Epithelial cell of proximal tubule (primary cell): ENCODE data around the gene TBC1D10B. TPM values are rescaled to one million over a fixed set of nuclear protein-coding genes. Genes with fewer than 3 reads are reported as not detected.

Source experiments
- DNase-seq: peaks from one replicate; pipeline ENCODE4 v3.0.0-alpha.2; 2011; ENCODE audit warnings: low read depth
- H3K4me3 ChIP-seq: 2 replicates; pipeline ENCODE4 v1.5.1; 2011; ENCODE audit warnings: low read depth, mild to moderate bottlenecking, low read length
- total RNA-seq: library from RNA; depleted of rRNA; stranded (reverse); fragments of >200 nt; gene quantifications from 2 replicates; pipeline ENCODE4 v1.2.3, GENCODE V29; 2015
- TF ChIP-seq, protein P1 (sequence below): conservative IDR thresholded peaks from 2 replicates; pipeline ENCODE4 v1.5.1; 2012; ENCODE audit warnings: low read depth, mild to moderate bottlenecking, low read length

TBC1D10B gene
- total RNA-seq, 1 donor from 2014 or later = 51.8 TPM

DNA sequence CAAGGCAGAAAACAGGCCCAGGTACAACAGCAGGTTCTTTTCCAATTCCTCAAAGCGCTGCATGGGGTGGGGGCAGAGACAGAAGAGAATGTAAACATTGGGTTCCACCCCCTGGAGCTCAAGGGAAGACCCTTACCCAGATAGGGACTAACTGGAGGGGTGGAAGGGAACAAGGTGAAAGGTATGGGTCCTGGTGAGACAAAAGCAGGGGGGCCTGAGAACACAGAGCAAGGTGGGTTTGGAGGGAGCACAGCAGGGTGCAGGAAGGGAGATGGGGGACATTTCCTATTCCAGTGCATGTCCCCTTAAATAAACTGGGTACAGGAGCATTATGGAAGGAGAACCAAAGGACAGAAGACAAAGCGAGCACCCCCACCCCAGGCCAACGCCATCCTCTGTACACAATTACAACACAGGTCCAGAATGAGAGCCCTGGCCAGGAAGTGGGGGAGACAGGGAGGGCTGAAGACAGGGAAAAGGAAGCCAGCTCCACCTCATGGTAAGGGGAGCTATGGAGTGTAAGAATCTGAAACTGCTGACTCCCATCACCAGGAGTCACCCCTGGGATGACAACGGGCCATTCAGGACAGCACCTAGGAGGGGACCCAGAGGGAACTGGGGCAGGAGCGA is 13.1 kb downstream of the TBC1D10B start:
- H3K4me3 ChIP-seq = no peak overlapping the region
- no peak for DNase-seq
- TF ChIP-seq, protein P1, sequence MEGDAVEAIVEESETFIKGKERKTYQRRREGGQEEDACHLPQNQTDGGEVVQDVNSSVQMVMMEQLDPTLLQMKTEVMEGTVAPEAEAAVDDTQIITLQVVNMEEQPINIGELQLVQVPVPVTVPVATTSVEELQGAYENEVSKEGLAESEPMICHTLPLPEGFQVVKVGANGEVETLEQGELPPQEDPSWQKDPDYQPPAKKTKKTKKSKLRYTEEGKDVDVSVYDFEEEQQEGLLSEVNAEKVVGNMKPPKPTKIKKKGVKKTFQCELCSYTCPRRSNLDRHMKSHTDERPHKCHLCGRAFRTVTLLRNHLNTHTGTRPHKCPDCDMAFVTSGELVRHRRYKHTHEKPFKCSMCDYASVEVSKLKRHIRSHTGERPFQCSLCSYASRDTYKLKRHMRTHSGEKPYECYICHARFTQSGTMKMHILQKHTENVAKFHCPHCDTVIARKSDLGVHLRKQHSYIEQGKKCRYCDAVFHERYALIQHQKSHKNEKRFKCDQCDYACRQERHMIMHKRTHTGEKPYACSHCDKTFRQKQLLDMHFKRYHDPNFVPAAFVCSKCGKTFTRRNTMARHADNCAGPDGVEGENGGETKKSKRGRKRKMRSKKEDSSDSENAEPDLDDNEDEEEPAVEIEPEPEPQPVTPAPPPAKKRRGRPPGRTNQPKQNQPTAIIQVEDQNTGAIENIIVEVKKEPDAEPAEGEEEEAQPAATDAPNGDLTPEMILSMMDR = no peak

DNA sequence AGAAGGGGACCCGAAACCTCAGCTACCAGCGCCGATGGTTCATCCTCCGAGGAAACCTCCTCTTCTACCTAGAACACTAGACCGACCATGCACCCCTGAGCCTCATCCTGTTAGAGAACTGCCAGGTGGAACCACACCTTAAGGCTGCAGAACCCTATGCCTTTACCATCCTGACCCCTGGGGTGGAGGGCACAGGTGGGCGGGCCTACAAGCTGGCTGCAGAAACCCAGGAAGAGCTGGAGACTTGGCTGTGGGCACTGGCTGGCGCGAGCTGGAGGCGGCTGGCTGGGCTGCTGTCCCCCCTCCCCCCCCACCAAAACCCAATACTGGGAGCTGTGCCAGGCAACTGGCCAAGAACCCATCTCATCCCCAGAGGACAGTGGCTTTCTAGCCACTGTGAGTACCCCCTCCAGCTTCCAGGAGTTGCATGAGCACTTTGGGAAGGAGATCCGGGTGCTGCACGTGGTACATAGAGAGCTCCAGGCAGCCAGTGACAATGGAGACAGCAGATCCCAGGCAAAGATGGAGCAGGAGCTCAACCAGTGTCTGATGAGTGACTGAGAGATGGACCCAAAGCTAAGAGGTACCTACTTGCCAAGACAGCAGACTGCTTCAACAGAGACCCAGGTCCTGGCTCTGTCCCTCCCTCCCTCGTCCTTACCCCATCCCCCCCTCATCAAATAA is 13.8 kb downstream of the TBC1D10B start:
- peak overlapping the region; percentile 85 for H3K4me3 ChIP-seq
- DNase-seq = no peak

DNA sequence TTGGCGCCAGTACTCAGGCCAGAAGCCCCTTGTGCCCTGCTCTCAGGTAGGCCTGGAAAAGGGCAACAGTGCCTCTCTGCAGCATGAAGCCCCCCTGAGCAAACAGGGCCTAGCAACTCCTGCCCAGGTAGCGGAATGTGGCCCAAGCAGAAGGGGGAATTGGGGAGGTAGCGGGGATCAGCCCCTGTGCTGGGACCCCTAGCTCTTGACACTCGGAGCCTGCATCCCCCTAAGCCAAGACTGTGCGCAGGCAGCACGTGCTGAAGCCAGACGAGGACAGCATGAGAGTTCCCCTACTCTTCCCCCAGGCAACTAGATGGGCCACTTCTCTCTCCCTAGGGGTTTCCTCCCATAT is 14.4 kb downstream of the TBC1D10B start:
- TF ChIP-seq, protein P1 = no peak
- DNase-seq = no peak
- H3K4me3 ChIP-seq = peak overlapping the region; percentile 85

More for the DNA sequence above, 13.8 kb downstream of the TBC1D10B start:
- TF ChIP-seq, protein P1 = no peak

DNA sequence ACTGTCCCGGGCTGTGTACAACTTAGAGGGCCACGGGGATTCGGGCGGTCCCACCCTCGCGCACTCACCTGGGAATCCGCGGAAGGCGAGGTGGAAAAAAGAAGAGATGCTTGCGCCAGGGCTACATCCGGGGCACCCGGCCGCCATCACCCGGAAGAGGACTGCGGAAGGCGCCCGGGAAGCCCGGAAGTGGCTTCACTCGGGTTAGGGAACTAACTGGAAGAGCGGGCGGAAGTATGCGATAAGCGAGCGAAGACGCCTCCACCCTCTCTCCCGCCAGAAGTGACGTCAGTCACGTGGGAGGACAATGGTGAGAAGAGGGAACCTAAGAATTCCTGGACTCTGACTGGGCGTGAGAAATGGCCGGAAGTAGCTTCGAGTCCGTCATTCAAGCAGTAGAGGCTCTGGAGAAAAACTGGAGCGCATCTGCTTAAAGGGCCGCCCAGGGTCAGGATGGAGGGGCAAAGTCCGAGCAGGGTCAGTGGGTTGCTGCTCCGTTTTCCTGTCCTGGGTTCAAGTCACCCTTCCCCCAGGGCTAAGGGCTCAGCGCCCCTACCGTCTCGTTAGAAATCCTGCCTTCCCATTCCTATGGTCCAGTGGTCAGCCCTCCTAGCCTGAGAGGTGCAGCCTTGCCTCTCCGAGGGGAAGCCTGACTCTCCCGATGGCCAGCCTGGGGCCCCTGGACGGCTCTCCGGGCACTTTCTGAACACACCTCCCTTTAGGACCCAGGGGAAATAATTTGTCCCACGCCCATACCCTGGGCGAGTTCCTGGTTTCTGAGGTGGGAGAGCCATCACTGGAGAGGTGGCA is 14.9 kb downstream of the TBC1D10B start, which contains the start of gene CD2BP2:
TSS of gene CD2BP2 (minus strand) at position 165 of the 810 bp plus-strand sequence. CDS start 627 bp downstream, outside the sequence.
- DNase-seq = peak; percentile 97
- H3K4me3 ChIP-seq = peak within 1 kb of the TSS; percentile 85
- TF ChIP-seq, protein P1 = peak; percentile 21

DNA sequence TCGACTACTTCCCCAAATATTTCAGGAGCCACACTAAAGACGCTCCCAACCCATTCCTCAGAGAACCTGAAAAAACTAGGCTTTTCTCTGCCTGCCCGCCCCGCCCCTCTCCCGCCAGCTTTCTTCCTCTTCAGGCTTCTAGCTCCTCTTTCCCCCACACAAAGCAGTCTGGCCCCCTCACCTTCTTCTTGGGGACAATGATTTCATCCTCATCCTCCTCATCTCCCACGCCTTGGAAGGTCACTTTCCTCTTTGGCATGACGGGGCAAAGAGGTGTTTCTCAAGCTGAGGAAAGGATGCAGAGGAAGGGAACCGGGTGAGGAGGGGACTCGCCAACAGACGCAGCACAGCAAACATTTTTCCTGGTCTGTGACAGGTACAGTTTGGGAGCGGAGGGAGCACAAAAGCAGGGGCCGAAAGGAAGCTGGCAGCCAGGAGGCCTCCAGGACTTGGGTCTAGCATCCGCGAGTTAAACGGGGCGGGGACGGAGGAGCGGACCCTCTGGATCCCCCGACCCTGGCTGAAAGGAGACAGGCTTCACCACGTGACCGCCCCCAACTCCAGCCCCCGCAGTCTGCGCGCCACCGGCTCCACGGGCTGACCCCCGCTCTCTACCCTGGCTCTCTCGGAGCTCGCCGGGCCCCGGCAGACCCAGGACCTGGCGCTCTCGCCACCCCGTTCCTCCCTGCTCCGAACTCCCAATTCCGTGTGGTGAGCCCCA is 15.7 kb downstream of the TBC1D10B start:
- no peak for DNase-seq
- TF ChIP-seq, protein P1 = no peak
- peak overlapping the region; percentile 85 for H3K4me3 ChIP-seq

DNA sequence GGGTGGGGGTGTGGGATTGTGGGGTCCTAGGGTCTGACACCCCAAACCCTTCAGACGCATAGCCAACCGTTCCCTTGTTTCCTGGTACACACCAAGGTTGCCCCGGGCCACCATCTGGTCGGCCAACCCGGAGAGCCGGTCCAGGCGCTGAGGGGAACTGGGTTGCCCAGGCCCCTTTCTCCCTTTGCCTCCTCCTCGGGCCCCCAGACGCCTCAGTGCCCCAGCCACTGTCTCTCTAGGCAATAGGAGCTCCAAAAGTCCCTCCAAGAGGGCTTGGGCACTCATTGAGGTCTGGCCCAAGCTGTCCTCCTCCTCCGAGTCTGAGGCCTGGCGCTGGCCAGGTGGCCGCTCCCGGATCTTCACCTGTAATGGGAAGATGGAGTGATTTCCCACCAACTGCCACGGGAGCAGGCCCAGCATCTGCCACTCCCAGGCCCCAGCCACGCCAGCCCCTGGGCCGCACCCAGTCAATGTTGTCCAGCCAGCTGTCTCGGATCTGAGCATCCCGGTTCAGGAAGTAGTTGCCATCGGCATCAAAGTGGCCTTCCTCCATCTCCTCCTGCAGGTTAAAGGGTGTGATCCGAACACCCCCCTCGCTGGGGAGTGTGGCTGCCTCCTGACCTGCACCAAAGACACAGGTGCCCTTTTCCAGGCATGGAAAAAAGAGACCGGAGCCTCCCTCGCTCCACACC is 16.7 kb downstream of the TBC1D10B start:
- H3K4me3 ChIP-seq = peak overlapping the region; percentile 85
- DNase-seq = no peak
- TF ChIP-seq, protein P1 = no peak
